HG03571 (cell line): ENCODE results near the gene DPEP3.

Source experiments
- ATAC-seq: cut with Tn5 transposase; IDR thresholded peaks from one replicate; pipeline ENCODE4 v1.9.1; 2021; ENCODE audit not compliant: unreplicated experiment

The DPEP3 gene

DNA sequence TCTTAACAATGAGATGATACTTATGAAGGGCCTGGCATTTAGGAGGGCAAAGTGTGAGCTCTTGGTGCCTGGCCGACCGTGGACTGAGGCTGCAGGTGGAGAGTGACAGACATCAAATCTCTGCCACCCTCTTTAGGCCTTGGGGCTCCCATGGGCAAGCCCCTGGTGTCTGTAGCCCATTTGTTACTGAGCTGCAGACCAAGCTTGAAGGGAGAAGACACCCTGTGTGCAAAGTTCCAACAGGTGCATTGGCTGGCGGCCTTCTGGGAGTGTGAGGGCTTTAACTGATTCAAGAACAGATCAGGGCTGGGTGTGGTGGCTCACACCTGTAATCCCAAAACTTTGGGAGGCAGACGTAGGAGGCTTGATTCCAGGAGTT lies 47.8 kb downstream of the DPEP3 start:
- ATAC-seq: no peak

DNA sequence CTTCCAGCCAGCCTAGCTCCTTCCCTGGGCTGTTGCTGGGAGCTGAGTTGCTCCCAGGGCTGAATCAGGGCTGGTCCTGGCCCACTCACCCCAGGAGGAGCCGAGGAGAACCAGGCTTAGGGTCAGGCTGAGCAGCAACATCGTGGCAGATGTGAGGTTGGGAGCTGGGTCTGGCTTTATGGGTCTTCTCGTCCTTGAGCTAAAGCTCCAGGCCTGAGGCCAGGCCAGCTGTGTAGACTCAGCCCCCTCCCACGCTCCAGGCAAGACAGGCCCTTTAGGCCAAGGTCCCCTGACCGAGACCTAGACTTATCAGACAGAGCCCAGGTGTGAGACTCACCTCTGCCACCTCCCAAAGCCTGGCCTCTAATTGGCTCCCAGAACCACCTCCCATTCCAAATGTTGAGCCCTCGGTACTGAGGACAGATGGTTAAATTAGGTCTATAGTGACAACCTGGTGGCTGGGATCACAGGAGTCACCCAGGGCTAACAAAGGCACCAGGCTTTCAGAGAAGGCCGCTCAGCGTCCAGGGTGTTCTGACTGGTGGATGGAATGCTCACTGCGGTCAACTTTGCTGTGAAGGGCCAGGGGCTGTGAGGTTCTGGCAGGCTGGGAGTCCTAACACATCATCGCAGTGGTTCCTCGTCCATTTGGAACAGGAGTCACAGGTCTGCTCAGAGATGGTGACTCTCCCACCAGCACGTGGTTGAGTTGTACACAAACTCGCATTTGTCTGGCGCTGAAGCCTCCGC lies 48.4 kb downstream of the DPEP3 start, which contains the start of gene CTRL:
Gene CTRL, minus strand, starts transcription at position 151 of the 750 bp plus-strand sequence. Its CDS starts 10 bp downstream, at position 141.
- ATAC-seq: no peak

DNA sequence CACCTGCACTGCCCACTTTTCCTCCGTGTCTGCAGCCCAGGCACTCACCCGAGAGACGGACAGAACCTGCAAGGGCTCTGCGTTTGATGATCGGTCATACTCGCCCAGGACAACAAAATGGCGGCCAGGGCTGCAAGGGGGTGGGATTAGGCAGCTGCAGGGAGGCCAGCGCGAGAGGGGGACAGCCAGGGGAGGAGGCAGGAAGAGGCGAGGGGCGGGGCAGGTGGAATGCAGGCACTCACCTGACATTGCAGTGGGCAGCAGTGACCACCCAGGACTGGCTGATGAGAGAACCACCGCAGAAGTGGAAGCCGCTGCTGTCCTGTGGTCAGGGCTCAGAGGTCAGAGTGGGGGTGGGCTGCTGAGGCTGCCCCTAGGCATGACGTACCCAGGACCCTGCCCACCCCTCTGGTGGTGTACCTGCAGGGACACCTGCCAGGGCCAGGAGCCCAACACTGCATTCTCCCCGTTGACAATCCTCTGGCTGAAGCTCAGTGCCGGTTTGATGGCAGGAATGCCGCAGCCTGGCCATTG lies 49.6 kb downstream of the DPEP3 start:
- ATAC-seq: no peak

DNA sequence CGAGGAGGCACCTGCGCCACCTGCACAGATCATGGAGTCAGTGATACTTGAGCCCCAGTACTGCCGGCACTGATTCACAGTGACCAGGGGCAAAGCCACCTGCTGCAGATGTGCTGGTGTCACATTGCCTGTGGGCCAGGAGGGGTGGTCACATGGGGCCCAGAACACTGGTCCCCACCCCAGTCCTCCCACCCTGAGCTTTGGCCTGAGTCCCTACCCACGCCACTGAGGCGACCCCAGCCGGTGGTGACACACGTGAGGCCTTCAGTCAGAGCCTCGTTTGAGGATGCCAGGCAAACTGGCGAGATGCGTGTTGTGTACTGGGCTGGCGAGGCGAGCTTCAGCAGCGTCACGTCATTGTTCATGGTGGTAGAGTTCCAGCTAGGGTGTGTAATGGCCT lies 50.1 kb downstream of the DPEP3 start:
- ATAC-seq: no peak

DNA sequence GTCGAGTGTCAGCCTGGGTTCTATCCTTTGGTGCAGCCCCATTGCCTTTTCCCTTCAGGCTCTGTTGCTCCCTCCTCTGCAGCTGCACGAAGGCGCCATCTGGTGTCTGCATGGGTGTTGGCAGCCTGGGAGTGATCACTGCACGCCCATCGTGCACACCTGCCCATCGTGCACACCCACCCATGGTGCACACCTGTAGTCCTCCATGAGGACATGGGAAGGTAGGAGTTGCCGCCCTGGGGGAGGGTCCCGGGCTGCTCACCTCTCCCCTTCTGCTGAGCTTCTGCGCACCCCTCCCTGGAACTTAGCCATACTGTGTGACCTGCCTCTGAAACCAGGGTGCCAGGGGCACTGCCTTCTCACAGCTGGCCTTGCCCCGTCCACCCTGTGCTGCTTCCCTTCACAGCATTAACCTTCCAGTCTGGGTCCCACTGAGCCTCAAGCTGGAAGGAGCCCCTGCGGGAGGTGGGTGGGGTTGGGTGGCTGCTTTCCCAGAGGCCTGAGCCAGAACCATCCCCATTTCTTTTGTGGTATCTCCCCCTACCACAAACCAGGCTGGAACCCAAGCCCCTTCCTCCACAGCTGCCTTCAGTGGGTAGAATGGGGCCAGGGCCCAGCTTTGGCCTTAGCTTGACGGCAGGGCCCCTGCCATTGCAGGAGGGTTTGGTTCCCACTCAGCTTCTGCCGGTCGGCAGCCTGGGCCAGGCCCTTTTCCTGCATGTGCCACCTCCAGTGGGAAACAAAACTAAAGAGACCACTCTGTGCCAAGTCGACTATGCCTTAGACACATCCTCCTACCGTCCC lies 51.5 kb downstream of the DPEP3 start:
- peak; percentile 44 for ATAC-seq

DNA sequence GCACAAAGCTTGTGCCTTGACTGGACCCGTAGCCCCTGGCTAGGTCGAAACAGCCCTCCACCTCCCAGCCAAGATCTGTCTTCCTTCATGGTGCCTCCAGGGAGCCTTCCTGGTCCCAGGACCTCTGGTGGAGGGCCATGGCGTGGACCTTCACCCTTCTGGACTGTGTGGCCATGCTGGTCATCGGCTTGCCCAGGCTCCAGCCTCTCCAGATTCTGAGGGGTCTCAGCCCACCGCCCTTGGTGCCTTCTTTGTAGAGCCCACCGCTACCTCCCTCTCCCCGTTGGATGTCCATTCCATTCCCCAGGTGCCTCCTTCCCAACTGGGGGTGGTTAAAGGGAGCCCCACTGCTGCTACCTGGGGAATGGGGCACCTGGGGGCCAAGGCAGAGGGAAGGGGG lies 52.2 kb downstream of the DPEP3 start:
- no peak for ATAC-seq

DNA sequence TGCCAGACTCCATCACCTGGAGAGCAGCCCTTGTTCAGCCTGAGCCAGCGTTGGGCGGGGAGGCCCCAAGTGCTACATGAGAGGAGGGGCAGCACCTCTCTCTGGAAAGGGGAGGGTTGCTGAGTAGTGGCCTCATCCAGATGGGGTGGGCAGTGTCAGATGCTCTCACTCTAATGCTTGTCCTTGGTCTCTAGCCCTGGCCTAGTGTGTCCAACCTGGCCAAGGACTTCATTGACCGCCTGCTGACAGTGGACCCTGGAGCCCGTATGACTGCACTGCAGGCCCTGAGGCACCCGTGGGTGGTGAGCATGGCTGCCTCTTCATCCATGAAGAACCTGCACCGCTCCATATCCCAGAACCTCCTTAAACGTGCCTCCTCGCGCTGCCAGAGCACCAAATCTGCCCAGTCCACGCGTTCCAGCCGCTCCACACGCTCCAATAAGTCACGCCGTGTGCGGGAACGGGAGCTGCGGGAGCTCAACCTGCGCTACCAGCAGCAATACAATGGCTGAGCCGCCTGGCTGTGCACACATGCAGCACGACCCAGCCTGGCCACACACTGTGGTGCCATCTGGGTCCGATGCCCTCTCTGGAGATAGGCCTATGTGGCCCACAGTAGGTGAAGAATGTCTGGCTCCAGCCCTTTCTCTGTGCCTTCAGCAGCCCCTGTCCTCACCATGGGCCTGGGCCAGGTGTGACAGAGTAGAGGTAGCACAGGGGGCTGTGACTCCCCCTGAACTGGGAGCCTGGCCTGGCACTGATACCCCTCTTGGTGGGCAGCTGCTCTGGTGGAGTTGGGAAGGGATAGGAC lies 53.0 kb downstream of the DPEP3 start:
- ATAC-seq: no peak

DNA sequence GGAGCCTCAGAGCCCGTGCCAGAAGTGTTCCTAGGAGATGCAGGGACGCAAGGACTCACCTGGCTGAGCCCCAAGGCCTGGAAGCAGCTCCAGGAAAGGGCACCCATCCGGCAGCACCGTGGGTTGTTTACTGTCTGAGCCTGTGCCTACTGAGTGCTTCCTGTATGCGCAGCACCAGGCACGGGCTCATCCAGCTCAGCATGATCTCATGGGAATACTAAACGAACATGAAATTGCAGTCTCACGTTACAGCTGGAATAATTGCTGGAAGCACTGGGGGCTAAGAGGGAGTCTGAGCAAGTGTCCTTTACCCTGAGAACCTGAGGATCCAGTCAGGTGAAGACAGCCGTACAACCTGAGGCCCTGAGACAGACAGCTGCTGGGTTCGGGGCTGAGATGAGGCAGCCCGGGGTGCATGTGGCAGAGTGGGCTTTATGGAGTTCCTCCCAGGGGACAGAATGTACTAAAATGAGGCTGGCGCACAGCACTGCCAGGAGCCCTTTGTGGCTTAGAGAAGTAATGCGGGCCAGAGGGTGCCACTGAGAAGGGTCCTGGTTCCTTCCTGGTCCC lies 54.0 kb downstream of the DPEP3 start:
- no peak for ATAC-seq
